Thoracic aorta (tissue), 2 donors: Measurements from ENCODE around the gene CD300LG. TPM values are rescaled to one million over a fixed set of nuclear protein-coding genes. Genes with fewer than 3 reads are reported as not detected.

Experiments
- ATAC-seq: fragments of 150-250 bp; one replicate; pipeline ENCODE4 v1.8.0; 2017; ENCODE audit warnings: low read depth; ENCODE audit not compliant: insufficient number of reproducible peaks, low FRiP score
- DNase-seq: peaks from one replicate; pipeline ENCODE4 v3.0.0-alpha.2; 2020; ENCODE audit warnings: low spot score
- H3K27ac ChIP-seq, 2 donors: fragments of 200-600 bp; sonication (generic); 1 replicate in 1 of 2; 2 replicates in 1 of 2; pipeline ENCODE4 v1.5.1; 2016; ENCODE audit warnings: mild to moderate bottlenecking in 2 of 2, moderate library complexity in 2 of 2
- H3K27me3 ChIP-seq: fragments of 200-600 bp; sonication (generic); replicated peaks from 2 replicates; pipeline ENCODE4 v1.6.0; 2016; ENCODE audit warnings: mild to moderate bottlenecking; ENCODE audit not compliant: insufficient read depth
- H3K36me3 ChIP-seq: fragments of 200-600 bp; sonication (generic); one replicate; pipeline ENCODE4 v1.5.1; 2016
- H3K4me1 ChIP-seq, 2 donors: fragments of 200-600 bp; sonication (generic); 1 replicate in 1 of 2; 2 replicates in 1 of 2; pipeline versions ENCODE4 v1.5.1 to v1.6.0; 2016; ENCODE audit warnings: low read depth in 2 of 2, mild to moderate bottlenecking in 1 of 2; ENCODE audit not compliant: control insufficient read depth in 1 of 2
- H3K4me3 ChIP-seq: fragments of 200-600 bp; sonication (generic); 2 replicates; pipeline ENCODE4 v1.5.1; 2016; ENCODE audit warnings: mild to moderate bottlenecking
- H3K9me3 ChIP-seq: fragments of 200-600 bp; sonication (generic); 2 replicates; pipeline ENCODE4 v1.5.1; 2016
- CTCF ChIP-seq: fragments of 200-600 bp; sonication (generic); IDR thresholded peaks from one replicate; pipeline ENCODE4 v1.5.1; 2019; ENCODE audit warnings: antibody characterized with exemption
- total RNA-seq, 2 donors: library from RNA; depleted of rRNA; stranded (reverse); fragments of >200 nt; gene quantifications; one replicate each; pipeline versions ENCODE4 v1.1.0 to v1.2.3, GENCODE V29; 2016

CD300LG gene
- total RNA-seq, 2 donors from 2014 or later = 0.35 to 3.2 TPM

DNA sequence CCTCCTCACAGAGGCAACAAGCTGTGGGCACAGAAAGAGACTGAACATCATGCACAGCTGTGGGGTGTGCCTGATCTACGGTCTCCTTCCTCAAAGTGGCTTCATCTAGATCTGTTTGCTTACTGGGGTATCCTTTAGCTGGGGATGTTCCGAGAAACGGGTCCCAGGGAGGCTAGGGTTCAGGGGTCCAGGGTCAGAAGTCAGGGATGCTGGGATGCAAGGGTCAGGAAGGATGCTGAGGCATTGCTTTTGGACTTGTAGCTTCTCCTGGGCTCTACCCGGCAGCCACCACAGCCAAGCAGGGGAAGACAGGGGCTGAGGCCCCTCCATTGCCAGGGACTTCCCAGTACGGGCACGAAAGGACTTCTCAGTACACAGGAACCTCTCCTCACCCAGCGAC is 6.6 kb downstream of the CD300LG start:
- DNase-seq = no peak
- Histone ChIP-seq H3K4me3 (no peak overlapping the region), H3K4me1 (no peaks in the 10 kb centered on the region), H3K27ac (no peak overlapping the region), H3K36me3 (no peaks in the 10 kb centered on the region), H3K9me3 (no peaks in the 10 kb centered on the region), H3K27me3 (no peaks in the 10 kb centered on the region)
- TF ChIP-seq CTCF = no peak
- ATAC-seq = no peak

DNA sequence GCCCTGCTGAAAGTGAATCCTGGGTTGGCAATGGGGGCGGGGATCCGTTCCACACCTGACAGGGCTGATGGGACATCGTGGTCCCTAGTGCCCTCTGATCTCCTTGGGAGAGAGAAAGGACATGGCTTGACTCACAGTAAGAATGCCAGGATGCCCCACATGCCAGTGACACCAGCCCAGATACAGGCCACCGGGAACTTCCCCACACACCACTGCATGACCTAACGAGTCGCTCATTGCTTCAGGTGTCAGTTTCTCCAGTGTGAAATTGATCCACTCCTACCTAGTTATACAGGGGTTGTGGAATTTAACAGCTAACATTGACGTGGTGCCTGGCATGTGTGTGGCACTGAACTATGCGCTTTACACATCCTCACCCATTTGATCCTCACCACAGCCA is 7.5 kb downstream of the CD300LG start:
- Histone ChIP-seq H3K27me3 (no peaks in the 10 kb centered on the region), H3K4me3 (no peak overlapping the region), H3K36me3 (no peaks in the 10 kb centered on the region), H3K27ac (no peak overlapping the region), H3K4me1 (peaks cover 0 to 5% of the 10 kb centered on the region in 2 donors), H3K9me3 (no peaks in the 10 kb centered on the region)
- no peak for TF ChIP-seq CTCF
- ATAC-seq (no peak), DNase-seq (no peak)

DNA sequence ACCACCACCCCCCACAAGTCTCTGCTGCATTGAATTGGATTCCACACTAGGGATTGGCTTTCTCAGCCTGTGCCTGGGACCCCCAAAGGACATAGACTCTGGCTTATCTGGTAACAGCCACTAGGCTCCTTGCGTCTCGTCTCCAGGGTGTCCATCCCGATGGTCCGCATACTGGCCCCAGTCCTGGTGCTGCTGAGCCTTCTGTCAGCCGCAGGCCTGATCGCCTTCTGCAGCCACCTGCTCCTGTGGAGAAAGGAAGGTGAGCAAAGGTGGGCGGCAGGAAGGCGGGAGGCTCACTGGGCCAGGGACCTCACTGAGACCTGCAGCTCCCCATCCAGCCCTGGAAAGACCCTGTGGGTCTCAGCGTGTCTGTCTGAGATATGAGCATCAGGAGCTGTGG is 8.1 kb downstream of the CD300LG start:
- ATAC-seq = no peak
- Histone ChIP-seq H3K36me3 (no peaks in the 10 kb centered on the region), H3K4me3 (no peak overlapping the region), H3K4me1 (peaks cover 1 to 11% of the 10 kb centered on the region in 2 donors), H3K27me3 (no peaks in the 10 kb centered on the region), H3K27ac (no peak overlapping the region), H3K9me3 (no peaks in the 10 kb centered on the region)
- no peak for TF ChIP-seq CTCF
- DNase-seq = no peak

DNA sequence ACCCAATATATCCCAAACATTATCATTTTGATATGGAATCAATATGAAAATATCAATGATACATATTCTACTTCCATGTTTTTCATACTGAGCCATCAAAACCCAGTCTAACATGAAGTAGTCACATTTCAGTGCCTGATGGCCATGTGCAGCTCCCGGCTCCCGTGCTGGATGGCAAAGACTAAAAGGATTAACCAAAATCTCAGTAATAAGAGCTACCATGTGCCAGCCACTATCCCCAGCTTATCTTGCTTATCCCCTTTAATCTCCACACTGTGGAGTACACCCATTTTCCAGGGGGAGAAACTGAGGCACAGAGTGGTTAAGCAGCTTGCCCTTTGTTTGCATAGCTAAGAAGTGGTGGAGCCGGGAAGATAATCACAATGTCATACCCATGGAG is 9.2 kb downstream of the CD300LG start:
- ATAC-seq = no peak
- DNase-seq = no peak

DNA sequence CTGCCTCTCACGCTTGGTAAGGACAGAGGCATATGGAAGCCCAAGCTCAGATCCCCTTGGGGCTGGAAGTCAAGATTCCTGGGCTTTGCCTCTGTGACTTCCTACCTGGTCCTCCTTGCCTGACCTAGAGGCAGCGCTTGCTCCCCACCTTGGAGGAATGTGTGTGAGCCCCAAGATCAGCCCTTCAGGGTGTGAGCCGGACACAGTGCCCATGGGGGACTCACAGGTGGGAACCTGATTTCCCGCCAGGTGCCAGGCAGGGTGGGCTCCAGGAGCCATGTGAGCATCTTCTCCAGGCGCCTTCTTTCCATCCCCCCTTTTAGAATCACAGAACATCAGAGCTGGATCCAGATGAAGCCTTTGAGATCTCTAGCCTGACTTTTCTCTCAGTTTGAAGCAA is 10.2 kb downstream of the CD300LG start:
- ATAC-seq = no peak
- H3K36me3 ChIP-seq = no peaks in the 10 kb centered on the region
- peaks cover 19 to 31% of the 10 kb centered on the region in 2 donors for H3K4me1 ChIP-seq
- no peak overlapping the region for H3K4me3 ChIP-seq
- H3K27ac ChIP-seq = no peak overlapping the region
- no peak for DNase-seq
- H3K27me3 ChIP-seq = no peaks in the 10 kb centered on the region
- H3K9me3 ChIP-seq = no peaks in the 10 kb centered on the region
- TF ChIP-seq CTCF = no peak

More for the DNA sequence above, 9.2 kb downstream of the CD300LG start:
- no peak for TF ChIP-seq CTCF
- Histone ChIP-seq H3K27me3 (no peaks in the 10 kb centered on the region), H3K4me1 (peaks cover 12 to 21% of the 10 kb centered on the region in 2 donors), H3K4me3 (no peak overlapping the region), H3K9me3 (no peaks in the 10 kb centered on the region), H3K36me3 (no peaks in the 10 kb centered on the region), H3K27ac (no peak overlapping the region)
